Astrocyte (in vitro differentiated cells and primary cell): Measurements from ENCODE around the gene ARHGAP26. TPM values are rescaled to one million over a fixed set of nuclear protein-coding genes. Genes with fewer than 3 reads are reported as not detected.

ENCODE experiments used
- DNase-seq: peaks from one replicate; pipeline ENCODE4 v3.0.0-alpha.2; 2010; ENCODE audit warnings: low read depth
- FAIRE-seq: peaks from 2 replicates; lab custom pipeline; 2011; peaks lifted over from hg19 to GRCh38; lab: Jason Lieb, UNC
- H2AFZ ChIP-seq: 2 replicates; pipeline ENCODE4 v1.6.0; 2012; ENCODE audit warnings: low read depth, low read length, inconsistent platforms
- H3K27ac ChIP-seq: 2 replicates; pipeline ENCODE4 v1.5.1; 2011; ENCODE audit warnings: low read depth, low read length, inconsistent platforms
- H3K27me3 ChIP-seq: 2 replicates; pipeline ENCODE4 v1.6.0; 2011; ENCODE audit warnings: low read length, inconsistent platforms; ENCODE audit not compliant: insufficient read depth
- H3K36me3 ChIP-seq: 2 replicates; pipeline ENCODE4 v1.5.1; 2011; ENCODE audit warnings: low read length, inconsistent platforms; ENCODE audit not compliant: insufficient read depth
- H3K4me1 ChIP-seq: 2 replicates; pipeline ENCODE4 v1.5.1; 2011; ENCODE audit warnings: low read length, inconsistent platforms; ENCODE audit not compliant: insufficient read depth
- H3K4me2 ChIP-seq: 2 replicates; pipeline ENCODE4 v1.6.0; 2012; ENCODE audit warnings: low read length, inconsistent platforms
- H3K4me3 ChIP-seq: 2 replicates; pipeline ENCODE4 v1.5.1; 2011; ENCODE audit warnings: low read depth, mild to moderate bottlenecking, low read length, inconsistent platforms; ENCODE audit not compliant: insufficient read depth
- H3K79me2 ChIP-seq: 2 replicates; pipeline ENCODE4 v1.6.0; 2012; ENCODE audit warnings: mild to moderate bottlenecking, low read length, inconsistent platforms; ENCODE audit not compliant: insufficient read depth
- H3K9ac ChIP-seq: 2 replicates; pipeline ENCODE4 v1.6.0; 2012; ENCODE audit warnings: mild to moderate bottlenecking, low read length, inconsistent platforms
- H3K9me3 ChIP-seq: 2 replicates; pipeline ENCODE4 v1.5.1; 2012; ENCODE audit warnings: low read depth, mild to moderate bottlenecking, low read length, inconsistent platforms; ENCODE audit not compliant: insufficient read depth
- H4K20me1 ChIP-seq: 2 replicates; pipeline ENCODE4 v1.6.0; 2012; ENCODE audit warnings: low read length, inconsistent platforms; ENCODE audit not compliant: insufficient read depth
- H3K27ac Mint-ChIP-seq: one replicate; pipeline ENCODE4 v1.8.0; 2021; ENCODE audit warnings: mild to moderate bottlenecking, mixed read lengths; ENCODE audit not compliant: unreplicated experiment
- H3K27me3 Mint-ChIP-seq: one replicate; pipeline ENCODE4 v1.8.0; 2021; ENCODE audit warnings: low read depth, mixed read lengths; ENCODE audit not compliant: unreplicated experiment
- H3K36me3 Mint-ChIP-seq: one replicate; pipeline ENCODE4 v1.8.0; 2021; ENCODE audit warnings: low read depth, mixed read lengths; ENCODE audit not compliant: unreplicated experiment
- H3K4me1 Mint-ChIP-seq: one replicate; pipeline ENCODE4 v1.8.0; 2021; ENCODE audit warnings: low read depth, mixed read lengths; ENCODE audit not compliant: unreplicated experiment
- H3K4me3 Mint-ChIP-seq: one replicate; pipeline ENCODE4 v1.8.0; 2021; ENCODE audit warnings: mild to moderate bottlenecking, moderate library complexity, mixed read lengths; ENCODE audit not compliant: unreplicated experiment
- H3K9me3 Mint-ChIP-seq: one replicate; pipeline ENCODE4 v1.8.0; 2021; ENCODE audit warnings: mild to moderate bottlenecking, mixed read lengths; ENCODE audit not compliant: unreplicated experiment
- EZH2 ChIP-seq: IDR thresholded peaks from 2 replicates; pipeline ENCODE4 v1.6.1; 2012; ENCODE audit warnings: mild to moderate bottlenecking, low read length, inconsistent platforms; ENCODE audit not compliant: insufficient read depth
- total RNA-seq: library from RNA; stranded (reverse); gene quantifications from 2 replicates; pipeline ENCODE4 v1.2.1, GENCODE V29; 2021
- TF ChIP-seq, protein P1 (sequence below): IDR thresholded peaks from 2 replicates; pipeline ENCODE4 v1.5.1; 2011; ENCODE audit warnings: low read depth, mild to moderate bottlenecking, inconsistent platforms, low read length, moderate library complexity; ENCODE audit not compliant: insufficient read depth

ARHGAP26 gene
- total RNA-seq, 1 donor from 2014 or later: 5.6 TPM

- FAIRE-seq (no peak), DNase-seq (no peak)
- peaks cover 15% of the 10 kb centered on the region for H3K4me1 Mint-ChIP-seq
- Histone ChIP-seq H4K20me1 (no peaks in the 10 kb centered on the region), H3K9me3 (no peaks in the 10 kb centered on the region), H3K9ac (no peak overlapping the region), H3K27ac (no peak overlapping the region), H3K4me2 (no peak overlapping the region), H3K4me1 (peaks cover 8% of the 10 kb centered on the region), H3K36me3 (no peaks in the 10 kb centered on the region), H2AFZ (no peak overlapping the region), H3K27me3 (no peaks in the 10 kb centered on the region), H3K79me2 (no peaks in the 10 kb centered on the region), H3K4me3 (no peak overlapping the region)
- H3K27me3 Mint-ChIP-seq: no peaks in the 10 kb centered on the region
- H3K4me3 Mint-ChIP-seq: no peak overlapping the region
- peaks cover 5% of the 10 kb centered on the region for H3K36me3 Mint-ChIP-seq
- no peak for TF ChIP-seq EZH2
- TF ChIP-seq, protein P1, sequence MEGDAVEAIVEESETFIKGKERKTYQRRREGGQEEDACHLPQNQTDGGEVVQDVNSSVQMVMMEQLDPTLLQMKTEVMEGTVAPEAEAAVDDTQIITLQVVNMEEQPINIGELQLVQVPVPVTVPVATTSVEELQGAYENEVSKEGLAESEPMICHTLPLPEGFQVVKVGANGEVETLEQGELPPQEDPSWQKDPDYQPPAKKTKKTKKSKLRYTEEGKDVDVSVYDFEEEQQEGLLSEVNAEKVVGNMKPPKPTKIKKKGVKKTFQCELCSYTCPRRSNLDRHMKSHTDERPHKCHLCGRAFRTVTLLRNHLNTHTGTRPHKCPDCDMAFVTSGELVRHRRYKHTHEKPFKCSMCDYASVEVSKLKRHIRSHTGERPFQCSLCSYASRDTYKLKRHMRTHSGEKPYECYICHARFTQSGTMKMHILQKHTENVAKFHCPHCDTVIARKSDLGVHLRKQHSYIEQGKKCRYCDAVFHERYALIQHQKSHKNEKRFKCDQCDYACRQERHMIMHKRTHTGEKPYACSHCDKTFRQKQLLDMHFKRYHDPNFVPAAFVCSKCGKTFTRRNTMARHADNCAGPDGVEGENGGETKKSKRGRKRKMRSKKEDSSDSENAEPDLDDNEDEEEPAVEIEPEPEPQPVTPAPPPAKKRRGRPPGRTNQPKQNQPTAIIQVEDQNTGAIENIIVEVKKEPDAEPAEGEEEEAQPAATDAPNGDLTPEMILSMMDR: no peak
- peaks cover 6% of the 10 kb centered on the region for H3K9me3 Mint-ChIP-seq
- no peak overlapping the region for H3K27ac Mint-ChIP-seq
Measured at GRCh38 chr5:143044265-143044664, 274.1 kb downstream of the ARHGAP26 start.

GRCh38 chr5:143045062-143045461 lies 274.9 kb downstream of the ARHGAP26 start:
- no peaks in the 10 kb centered on the region for H3K79me2 ChIP-seq
- H3K9me3 Mint-ChIP-seq: peaks cover 6% of the 10 kb centered on the region
- no peaks in the 10 kb centered on the region for H3K27me3 Mint-ChIP-seq
- H3K9me3 ChIP-seq: no peaks in the 10 kb centered on the region
- H3K27ac ChIP-seq: no peak overlapping the region
- no peak for DNase-seq
- H3K4me1 Mint-ChIP-seq: peaks cover 15% of the 10 kb centered on the region
- H3K4me3 ChIP-seq: no peak overlapping the region
- peaks cover 5% of the 10 kb centered on the region for H3K36me3 Mint-ChIP-seq
- no peak overlapping the region for H3K27ac Mint-ChIP-seq
- no peaks in the 10 kb centered on the region for H3K36me3 ChIP-seq
- no peak for FAIRE-seq
- no peak overlapping the region for H3K4me3 Mint-ChIP-seq
- H3K27me3 ChIP-seq: no peaks in the 10 kb centered on the region
- H3K4me1 ChIP-seq: peaks cover 8% of the 10 kb centered on the region
- no peak overlapping the region for H2AFZ ChIP-seq
- H4K20me1 ChIP-seq: no peaks in the 10 kb centered on the region
- TF ChIP-seq, protein P1: no peak
- no peak for TF ChIP-seq EZH2
- H3K9ac ChIP-seq: no peak overlapping the region
- no peak overlapping the region for H3K4me2 ChIP-seq

GRCh38 chr5:143046314-143046713 lies 276.1 kb downstream of the ARHGAP26 start:
- Histone ChIP-seq H3K27me3 (no peaks in the 10 kb centered on the region), H3K79me2 (no peaks in the 10 kb centered on the region), H3K4me3 (no peak overlapping the region), H3K9ac (no peak overlapping the region), H3K4me2 (no peak overlapping the region), H2AFZ (no peak overlapping the region), H3K4me1 (peaks cover 12% of the 10 kb centered on the region), H3K9me3 (no peaks in the 10 kb centered on the region), H3K36me3 (no peaks in the 10 kb centered on the region), H3K27ac (no peak overlapping the region), H4K20me1 (no peaks in the 10 kb centered on the region)
- Mint-ChIP-seq H3K4me1 (peaks cover 14% of the 10 kb centered on the region), H3K27ac (no peak overlapping the region), H3K36me3 (peaks cover 5% of the 10 kb centered on the region), H3K27me3 (no peaks in the 10 kb centered on the region), H3K9me3 (peaks cover 6% of the 10 kb centered on the region), H3K4me3 (no peak overlapping the region)
- no peak for FAIRE-seq
- DNase-seq: no peak
- TF ChIP-seq EZH2: no peak
- TF ChIP-seq, protein P1: no peak
